Endothelial cell of umbilical vein (primary cell): ENCODE measurements around the gene TCP11X2.

Experiments used
- EZH2 ChIP-seq: IDR thresholded peaks from 2 replicates; pipeline ENCODE4 v1.6.1; 2012; ENCODE audit warnings: borderline replicate concordance, low read depth, mild to moderate bottlenecking, moderate library complexity, low read length, inconsistent platforms; ENCODE audit not compliant: severe bottlenecking
- GATA2 ChIP-seq: IDR thresholded peaks from 2 replicates; pipeline ENCODE4 v1.7.0; 2011; ENCODE audit warnings: low read depth, mild to moderate bottlenecking, moderate library complexity, mixed read lengths, low read length; ENCODE audit not compliant: insufficient read length, insufficient read depth
- MAX ChIP-seq: IDR thresholded peaks from 2 replicates; pipeline ENCODE4 v1.6.1; 2011; ENCODE audit not compliant: insufficient read depth, insufficient read length
- POLR2AphosphoS5 ChIP-seq: IDR thresholded peaks from 2 replicates; pipeline ENCODE4 v1.6.1; 2012; ENCODE audit warnings: low read depth, mild to moderate bottlenecking, control low read depth, low read length, moderate library complexity; ENCODE audit not compliant: insufficient read depth
- TF ChIP-seq, protein P1 (sequence below), 2 donors: IDR thresholded peaks; 1 replicate in 1 of 2; 2 replicates in 1 of 2; pipeline ENCODE4 v1.5.1; 2011; ENCODE audit warnings: low read length in 2 of 2, mild to moderate bottlenecking in 2 of 2, moderate library complexity in 2 of 2, control low read depth in 1 of 2, inconsistent platforms in 1 of 2, low read depth in 1 of 2; ENCODE audit not compliant: insufficient read depth in 1 of 2; ENCODE audit errors: extremely low read depth in 1 of 2

GRCh38 chrX:102491766-102492165 lies 20.2 kb upstream of the TCP11X2 start:
- TF ChIP-seq POLR2AphosphoS5 (no peak), GATA2 (no peak), MAX (no peak), EZH2 (no peak)
- TF ChIP-seq, protein P1, sequence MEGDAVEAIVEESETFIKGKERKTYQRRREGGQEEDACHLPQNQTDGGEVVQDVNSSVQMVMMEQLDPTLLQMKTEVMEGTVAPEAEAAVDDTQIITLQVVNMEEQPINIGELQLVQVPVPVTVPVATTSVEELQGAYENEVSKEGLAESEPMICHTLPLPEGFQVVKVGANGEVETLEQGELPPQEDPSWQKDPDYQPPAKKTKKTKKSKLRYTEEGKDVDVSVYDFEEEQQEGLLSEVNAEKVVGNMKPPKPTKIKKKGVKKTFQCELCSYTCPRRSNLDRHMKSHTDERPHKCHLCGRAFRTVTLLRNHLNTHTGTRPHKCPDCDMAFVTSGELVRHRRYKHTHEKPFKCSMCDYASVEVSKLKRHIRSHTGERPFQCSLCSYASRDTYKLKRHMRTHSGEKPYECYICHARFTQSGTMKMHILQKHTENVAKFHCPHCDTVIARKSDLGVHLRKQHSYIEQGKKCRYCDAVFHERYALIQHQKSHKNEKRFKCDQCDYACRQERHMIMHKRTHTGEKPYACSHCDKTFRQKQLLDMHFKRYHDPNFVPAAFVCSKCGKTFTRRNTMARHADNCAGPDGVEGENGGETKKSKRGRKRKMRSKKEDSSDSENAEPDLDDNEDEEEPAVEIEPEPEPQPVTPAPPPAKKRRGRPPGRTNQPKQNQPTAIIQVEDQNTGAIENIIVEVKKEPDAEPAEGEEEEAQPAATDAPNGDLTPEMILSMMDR (IDR thresholded peaks at IDR 0.05; ENCODE audit: extremely low read depth in 1 of 2, insufficient read depth in 1 of 2, low read depth in 1 of 2, low read length in 2 of 2): no peak
